NCI-H510A (cell line): Measurements from ENCODE around the gene IGHMBP2.
"Not testable (repeated sequence)": the region's sequence is repeated elsewhere in the genome, so short reads cannot be mapped to it uniquely, and the experiment has no call there.

Experiments used
- DNase-seq: peaks from one replicate; lab custom pipeline; 2025; lab: John Stamatoyannopoulos, UW

Gene IGHMBP2

GRCh38 chr11:68962527-68963250 is 59.0 kb downstream of the IGHMBP2 start:
- DNase-seq, result no peak

- DNase-seq, result no peak
These were observed 60.1 kb downstream of the IGHMBP2 start for GRCh38 chr11:68963779-68964178.

GRCh38 chr11:68965901-68966853 is 62.5 kb downstream of the IGHMBP2 start:
- DNase-seq, result no peak

GRCh38 chr11:68966894-68967780 is 63.4 kb downstream of the IGHMBP2 start:
- no peak for DNase-seq

GRCh38 chr11:68968306-68969250 is 64.9 kb downstream of the IGHMBP2 start:
- DNase-seq, result no peak

GRCh38 chr11:68969386-68969785 is 65.7 kb downstream of the IGHMBP2 start:
- DNase-seq, result no peak

- DNase-seq, result no peak
These were observed 67.4 kb downstream of the IGHMBP2 start for GRCh38 chr11:68970921-68971636.

GRCh38 chr11:68973219-68973618 is 69.5 kb downstream of the IGHMBP2 start:
- DNase-seq, result no peak

GRCh38 chr11:68973706-68974105 is 70.0 kb downstream of the IGHMBP2 start:
- not testable (repeated sequence) for DNase-seq

- DNase-seq, result no peak
These were observed 70.9 kb downstream of the IGHMBP2 start for GRCh38 chr11:68974421-68975194.

- no peak for DNase-seq
These were observed 72.4 kb downstream of the IGHMBP2 start for GRCh38 chr11:68976095-68976494.

- DNase-seq, result no peak
These were observed 72.9 kb downstream of the IGHMBP2 start for GRCh38 chr11:68976563-68976962.

- DNase-seq, result no peak
These were observed 74.3 kb downstream of the IGHMBP2 start for GRCh38 chr11:68977781-68978625.

GRCh38 chr11:68978626-68978930 is 74.9 kb downstream of the IGHMBP2 start:
- DNase-seq, result no peak

GRCh38 chr11:68978931-68979594 is 75.4 kb downstream of the IGHMBP2 start:
- no peak for DNase-seq

GRCh38 chr11:68979931-68980775 is 76.5 kb downstream of the IGHMBP2 start:
- DNase-seq, result no peak

- DNase-seq, result no peak
These were observed 77.0 kb downstream of the IGHMBP2 start, which contains the start of gene MRGPRD for GRCh38 chr11:68980776-68981065. Gene MRGPRD, minus strand, starts transcription at chr11:68980986. Its CDS starts 0 bp downstream, at chr11:68980986.
